22Rv1 (cell line): ENCODE measurements around the gene SNX13.

Experiments used
- CTCF ChIP-seq: fragments of 450-650 bp; IDR thresholded peaks from 2 replicates; pipeline ENCODE4 v1.5.1; 2017; ENCODE audit warnings: mild to moderate bottlenecking
- ZFX ChIP-seq: fragments of 450-650 bp; IDR thresholded peaks from 2 replicates; pipeline ENCODE4 v1.6.1; 2017; ENCODE audit warnings: antibody characterized with exemption, borderline replicate concordance

GRCh38 chr7:17863095-17863808, 77.0 kb downstream of the SNX13 start:
- TF ChIP-seq CTCF (no peak), ZFX (no peak)
